Duodenal mucosa (tissue), 2 donors: Measurements from ENCODE around the gene ASPG.

Source experiments
- H3K27ac ChIP-seq: one replicate; pipeline ENCODE4 v1.7.0; 2013; ENCODE audit warnings: low read depth, low read length
- H3K27me3 ChIP-seq, 2 donors: one replicate each; pipeline ENCODE4 v1.7.0; 2013; ENCODE audit warnings: low read length in 2 of 2, control low read depth in 1 of 2; ENCODE audit not compliant: insufficient read depth in 2 of 2, control insufficient read depth in 1 of 2
- H3K36me3 ChIP-seq, 2 donors: one replicate each; pipeline ENCODE4 v1.7.0; 2013; ENCODE audit warnings: low read length in 2 of 2, control low read depth in 1 of 2; ENCODE audit not compliant: insufficient read depth in 2 of 2, control insufficient read depth in 1 of 2
- H3K4me1 ChIP-seq, 2 donors: one replicate each; pipeline ENCODE4 v1.7.0; 2013; ENCODE audit warnings: low read length in 2 of 2, control low read depth in 1 of 2; ENCODE audit not compliant: insufficient read depth in 2 of 2, control insufficient read depth in 1 of 2
- H3K4me3 ChIP-seq, 2 donors: one replicate each; pipeline ENCODE4 v1.7.0; 2013; ENCODE audit warnings: low read length in 2 of 2, low read depth in 1 of 2
- H3K9ac ChIP-seq, 2 donors: one replicate each; pipeline ENCODE4 v1.7.0; 2013; ENCODE audit warnings: low read length in 2 of 2, low read depth in 1 of 2
- H3K9me3 ChIP-seq, 2 donors: one replicate each; pipeline ENCODE4 v1.7.0; 2013; ENCODE audit warnings: low read length in 2 of 2, control low read depth in 1 of 2; ENCODE audit not compliant: control insufficient read depth in 1 of 2

The ASPG gene

GRCh38 chr14:104086210-104086660 lies 735 bp downstream of the ASPG start:
- Histone ChIP-seq H3K4me3 (peak overlapping the region; percentile 10 to 17), H3K27ac (no peak overlapping the region)

DNA sequence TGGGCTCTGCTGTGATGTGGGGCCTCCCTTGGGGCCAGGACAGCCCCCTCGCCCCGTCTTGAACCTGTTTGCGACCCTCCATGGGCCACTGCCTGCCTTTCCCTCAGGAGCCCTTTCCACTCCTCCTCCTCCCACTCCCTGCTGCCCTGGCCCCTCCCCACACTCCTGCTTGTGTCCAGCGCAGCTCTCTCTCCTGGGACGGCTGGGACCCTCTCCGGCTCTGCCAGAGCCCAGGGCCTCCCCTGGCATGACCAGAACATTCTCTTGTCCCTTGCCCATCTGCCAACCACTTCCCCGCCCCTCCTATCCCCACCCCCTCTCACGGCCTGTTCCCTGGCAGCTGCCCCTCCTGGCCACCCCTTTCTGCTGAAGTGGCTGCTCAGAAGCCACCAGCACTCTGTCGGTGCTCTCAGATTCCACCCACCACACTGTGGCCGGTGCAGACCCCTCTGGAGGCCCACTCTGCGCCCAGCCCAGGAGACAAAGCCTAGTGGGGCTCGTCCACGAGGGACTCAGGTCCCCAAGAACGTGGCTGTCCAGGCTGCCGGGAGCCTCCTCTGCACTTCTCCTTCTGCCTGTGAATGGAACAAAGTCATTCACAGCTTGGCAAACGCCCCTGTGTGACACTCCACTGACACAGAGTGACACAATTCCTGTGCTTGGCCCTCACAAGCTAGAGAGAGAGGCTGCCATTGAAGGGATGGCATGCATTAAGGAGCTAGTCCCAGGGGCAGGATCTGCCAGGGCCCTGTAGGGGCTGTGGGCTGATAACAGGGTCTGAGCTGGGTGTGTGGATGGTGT lies 1.4 kb downstream of the ASPG start:
- H3K4me1 ChIP-seq = peaks cover 48 to 64% of the 10 kb centered on the region in 2 donors
- no peaks in the 10 kb centered on the region for H3K36me3 ChIP-seq
- H3K4me3 ChIP-seq = peak overlapping the region; percentile 10 to 17
- H3K9me3 ChIP-seq = no peaks in the 10 kb centered on the region
- no peak overlapping the region for H3K27ac ChIP-seq
- peaks cover 4 to 5% of the 10 kb centered on the region in 2 donors for H3K27me3 ChIP-seq
- H3K9ac ChIP-seq = peak overlapping the region in 1 of 2 donors; percentile 39

More at GRCh38 chr14:104086210-104086660, 735 bp downstream of the ASPG start:
- peak overlapping the region; percentile 19 to 38 for H3K9ac ChIP-seq
- no peaks in the 10 kb centered on the region for H3K9me3 ChIP-seq
- peaks cover 55 to 70% of the 10 kb centered on the region in 2 donors for H3K4me1 ChIP-seq
- H3K36me3 ChIP-seq = no peaks in the 10 kb centered on the region
- peaks cover 4 to 5% of the 10 kb centered on the region in 2 donors for H3K27me3 ChIP-seq

GRCh38 chr14:104087505-104087904 lies 2.0 kb downstream of the ASPG start:
- peaks cover 43 to 57% of the 10 kb centered on the region in 2 donors for H3K4me1 ChIP-seq
- no peak overlapping the region for H3K4me3 ChIP-seq
- no peaks in the 10 kb centered on the region for H3K36me3 ChIP-seq
- peaks cover 4 to 5% of the 10 kb centered on the region in 2 donors for H3K27me3 ChIP-seq
- peak overlapping the region in 1 of 2 donors; percentile 39 for H3K9ac ChIP-seq
- H3K27ac ChIP-seq = peak overlapping the region; percentile 55
- H3K9me3 ChIP-seq = no peaks in the 10 kb centered on the region

GRCh38 chr14:104087981-104088850 lies 2.7 kb downstream of the ASPG start:
- H3K27ac ChIP-seq = peak overlapping the region; percentile 55
- H3K4me3 ChIP-seq = no peak overlapping the region
- no peaks in the 10 kb centered on the region for H3K9me3 ChIP-seq
- peaks cover 4 to 5% of the 10 kb centered on the region in 2 donors for H3K27me3 ChIP-seq
- peaks cover 35 to 50% of the 10 kb centered on the region in 2 donors for H3K4me1 ChIP-seq
- H3K36me3 ChIP-seq = no peaks in the 10 kb centered on the region
- no peak overlapping the region for H3K9ac ChIP-seq

GRCh38 chr14:104090071-104090748 lies 4.7 kb downstream of the ASPG start:
- peaks cover 37 to 39% of the 10 kb centered on the region in 2 donors for H3K4me1 ChIP-seq
- no peak overlapping the region for H3K9ac ChIP-seq
- no peaks in the 10 kb centered on the region for H3K9me3 ChIP-seq
- H3K27ac ChIP-seq = no peak overlapping the region
- H3K27me3 ChIP-seq = peaks cover 4 to 5% of the 10 kb centered on the region in 2 donors
- no peaks in the 10 kb centered on the region for H3K36me3 ChIP-seq
- H3K4me3 ChIP-seq = no peak overlapping the region

DNA sequence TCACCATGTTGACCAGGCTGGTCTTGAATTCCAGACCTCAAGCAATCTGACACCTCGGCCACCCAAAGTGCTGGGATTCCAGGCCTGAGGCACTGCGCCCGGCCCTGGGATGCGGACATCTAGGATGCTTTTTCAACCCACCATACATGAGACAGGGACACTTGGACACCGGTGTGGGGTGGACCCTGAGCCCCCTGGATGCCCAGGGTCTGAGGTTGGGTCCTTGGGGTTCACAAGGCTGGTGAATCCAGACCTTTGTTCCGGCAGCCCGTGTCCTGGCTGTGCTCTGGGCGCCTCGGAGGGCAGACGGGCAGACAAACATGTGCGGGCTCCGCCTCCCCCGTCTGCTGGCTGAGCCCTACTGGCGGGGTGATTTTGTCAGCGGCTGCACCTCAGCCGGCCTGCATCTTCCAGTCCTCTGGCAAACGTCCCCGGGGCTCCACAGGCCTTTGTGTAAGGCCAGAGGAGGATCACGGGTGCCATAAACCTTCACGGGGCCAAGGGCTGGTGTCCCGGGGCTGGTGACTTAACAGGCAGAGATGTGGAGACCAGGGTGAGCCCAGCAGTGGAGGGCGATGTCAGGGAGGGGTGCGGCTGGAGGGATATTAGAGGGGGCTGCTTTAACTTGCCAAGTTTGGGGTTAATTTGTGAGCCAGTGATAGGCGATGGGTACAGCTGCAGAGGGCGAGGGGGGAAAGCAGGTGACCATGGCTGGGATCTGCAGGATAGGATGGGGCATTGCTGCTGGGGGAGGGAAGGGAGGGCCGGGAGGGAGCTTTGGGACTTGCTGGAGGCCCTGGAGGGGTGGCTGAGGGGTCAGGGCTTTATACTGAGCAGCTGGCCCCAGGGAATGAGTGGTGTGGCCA lies 5.8 kb downstream of the ASPG start:
- Histone ChIP-seq H3K36me3 (no peaks in the 10 kb centered on the region), H3K27ac (no peak overlapping the region), H3K9ac (no peak overlapping the region), H3K27me3 (peaks cover under 1 to 3% of the 10 kb centered on the region in 2 donors), H3K4me1 (peaks cover 31 to 32% of the 10 kb centered on the region in 2 donors), H3K4me3 (no peak overlapping the region), H3K9me3 (no peaks in the 10 kb centered on the region)

DNA sequence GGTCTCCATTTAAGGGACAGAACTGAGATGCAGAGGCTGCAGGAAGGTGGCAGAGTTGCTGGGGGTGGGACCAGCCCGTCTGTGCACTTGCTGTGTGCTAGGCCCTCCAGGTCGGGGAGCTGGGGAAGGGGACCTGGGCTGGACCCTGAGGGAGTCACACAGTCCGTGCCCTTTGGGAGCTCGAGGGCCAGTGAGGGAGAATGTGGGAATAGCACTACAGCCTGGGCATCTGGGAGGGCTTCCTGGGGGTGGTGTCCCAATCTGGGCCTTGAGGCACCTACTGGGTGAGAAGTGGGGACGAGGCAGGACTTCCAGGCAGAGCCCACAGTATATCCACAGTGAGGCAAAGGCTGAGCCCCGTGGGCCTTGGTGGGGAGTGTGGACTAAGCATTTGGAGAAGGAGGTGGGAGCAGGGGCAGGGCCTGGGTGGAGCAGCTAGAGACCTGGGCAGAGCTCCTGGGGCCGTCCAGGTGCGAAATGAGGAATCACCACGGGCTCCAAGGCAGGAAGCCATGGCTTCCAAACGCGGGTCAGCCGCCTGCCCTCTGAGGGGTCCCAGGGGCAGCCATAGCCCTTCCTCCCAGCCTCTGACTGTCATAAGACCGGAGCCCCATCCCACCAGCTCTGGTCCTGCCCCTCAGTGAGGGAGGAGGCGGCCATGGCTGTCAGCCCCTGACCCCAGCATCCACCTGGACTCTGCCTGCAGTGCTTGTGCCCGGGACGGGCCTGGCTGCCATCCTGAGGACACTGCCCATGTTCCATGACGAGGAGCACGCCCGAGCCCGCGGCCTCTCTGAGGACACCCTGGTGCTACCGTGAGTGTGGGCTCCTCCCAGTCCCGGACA lies 6.6 kb downstream of the ASPG start:
- H3K9me3 ChIP-seq = no peaks in the 10 kb centered on the region
- no peaks in the 10 kb centered on the region for H3K27me3 ChIP-seq
- H3K27ac ChIP-seq = no peak overlapping the region
- no peaks in the 10 kb centered on the region for H3K36me3 ChIP-seq
- no peak overlapping the region for H3K4me3 ChIP-seq
- H3K4me1 ChIP-seq = peaks cover 23 to 24% of the 10 kb centered on the region in 2 donors
- H3K9ac ChIP-seq = no peak overlapping the region

DNA sequence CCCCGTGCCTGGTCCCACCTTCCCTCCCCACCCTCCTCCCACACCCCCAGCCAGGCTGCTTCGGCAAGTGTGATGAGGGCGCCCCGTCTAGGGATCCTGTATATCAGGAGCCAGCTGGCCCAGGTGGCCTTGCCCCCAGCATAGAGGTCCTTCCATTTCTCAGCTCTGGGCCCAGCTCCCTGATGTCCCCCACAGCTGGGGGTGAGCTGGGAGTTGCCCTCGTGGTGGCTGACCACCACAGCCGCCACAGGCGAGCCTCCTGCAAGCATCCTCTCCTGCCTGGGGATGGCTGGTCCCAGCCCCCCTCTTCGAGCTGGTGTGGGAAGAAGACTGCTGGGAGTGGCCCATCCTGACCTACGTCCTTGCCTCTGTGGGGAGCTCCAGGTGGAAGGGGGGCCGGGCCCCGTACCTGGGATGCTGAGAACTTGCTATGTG lies 7.4 kb downstream of the ASPG start:
- H3K4me1 ChIP-seq = peaks cover 15 to 16% of the 10 kb centered on the region in 2 donors
- no peak overlapping the region for H3K9ac ChIP-seq
- H3K4me3 ChIP-seq = no peak overlapping the region
- H3K27ac ChIP-seq = no peak overlapping the region
- no peaks in the 10 kb centered on the region for H3K9me3 ChIP-seq
- H3K27me3 ChIP-seq = no peaks in the 10 kb centered on the region
- H3K36me3 ChIP-seq = no peaks in the 10 kb centered on the region
